CD8-positive, alpha-beta memory T cell (primary cell): Measurements from ENCODE around the gene NAA80. TPM values are rescaled to one million over a fixed set of nuclear protein-coding genes. Genes with fewer than 3 reads are reported as not detected.
A peak's percentile ranks its signal among the peaks of the same experiment; 100 is the strongest.

Experiments
- CTCF ChIA-PET: fragments of 350-600 bp; sonication (Branson Sonifier 250); formaldehyde crosslinking; loops from one replicate; lab custom pipeline; 2021; ENCODE audit warnings: antibody characterized with exemption; lab: Charles Lee
- POLR2A ChIA-PET: fragments of 350-600 bp; sonication (Branson Sonifier 250); formaldehyde crosslinking; loops from one replicate; lab custom pipeline; 2021; ENCODE audit warnings: antibody characterized with exemption; lab: Charles Lee
- DNase-seq, 5 donors: peaks; one replicate each; pipeline versions ENCODE4 v3.0.0 to v3.0.0-alpha.2; 2020 to 2022; ENCODE audit warnings: mixed read lengths in 1 of 5
- H3K27ac ChIP-seq: one replicate; pipeline ENCODE4 v1.7.0; 2013; ENCODE audit warnings: low read depth, mild to moderate bottlenecking, low read length, moderate library complexity
- H3K27me3 ChIP-seq: 2 replicates; pipeline ENCODE4 v1.7.0; 2013; ENCODE audit warnings: low read length, mild to moderate bottlenecking; ENCODE audit not compliant: insufficient read depth, poor library complexity, severe bottlenecking
- H3K36me3 ChIP-seq: 2 replicates; pipeline ENCODE4 v1.7.0; 2013; ENCODE audit warnings: mild to moderate bottlenecking, low read length, moderate library complexity; ENCODE audit not compliant: insufficient read depth
- H3K4me1 ChIP-seq: 2 replicates; pipeline ENCODE4 v1.7.0; 2013; ENCODE audit warnings: mild to moderate bottlenecking, low read length, moderate library complexity; ENCODE audit not compliant: insufficient read depth
- H3K4me3 ChIP-seq: 2 replicates; pipeline ENCODE4 v1.7.0; 2013; ENCODE audit warnings: mild to moderate bottlenecking, low read length
- H3K9me3 ChIP-seq: 2 replicates; pipeline ENCODE4 v1.7.0; 2013; ENCODE audit warnings: mild to moderate bottlenecking, low read length
- H3K27ac Mint-ChIP-seq, 8 donors: one replicate each; pipeline ENCODE4 v1.8.0; 2020 to 2021; ENCODE audit warnings: mixed read lengths in 8 of 8, mild to moderate bottlenecking in 6 of 8, inconsistent platforms in 3 of 8, moderate library complexity in 3 of 8
- H3K27me3 Mint-ChIP-seq, 2 donors: one replicate each; pipeline ENCODE4 v1.8.0; 2020 to 2021; ENCODE audit warnings: mixed read lengths in 2 of 2, mild to moderate bottlenecking in 1 of 2, moderate library complexity in 1 of 2
- H3K36me3 Mint-ChIP-seq, 3 donors: one replicate each; pipeline ENCODE4 v1.8.0; 2020 to 2021; ENCODE audit warnings: mixed read lengths in 3 of 3, inconsistent platforms in 1 of 3, mild to moderate bottlenecking in 1 of 3
- H3K4me1 Mint-ChIP-seq, 3 donors: one replicate each; pipeline ENCODE4 v1.8.0; 2020 to 2021; ENCODE audit warnings: mixed read lengths in 3 of 3, inconsistent platforms in 1 of 3, mild to moderate bottlenecking in 1 of 3
- H3K4me3 Mint-ChIP-seq, 7 donors: one replicate each; pipeline ENCODE4 v1.8.0; 2020 to 2021; ENCODE audit warnings: mixed read lengths in 7 of 7, mild to moderate bottlenecking in 6 of 7, moderate library complexity in 4 of 7, inconsistent platforms in 2 of 7
- H3K9me3 Mint-ChIP-seq, 5 donors: one replicate each; pipeline ENCODE4 v1.8.0; 2020 to 2022; ENCODE audit warnings: mixed read lengths in 5 of 5, mild to moderate bottlenecking in 3 of 5, moderate library complexity in 2 of 5, inconsistent platforms in 1 of 5
- polyA plus RNA-seq: library from polyadenylated mRNA; unstranded; fragments of 300-500 nt; fragmentation: Illumina TruSeq; gene quantifications from one replicate; pipeline ENCODE4 v1.2.3, GENCODE V29; 2021
- total RNA-seq, 2 experiments: library from RNA; stranded (reverse); gene quantifications; one replicate each; pipeline ENCODE4 v1.2.3, GENCODE V29; 2021

The NAA80 gene
- total and polyA plus RNA-seq, 3 experiments from 2014 or later: 17.3 to 19.3 (median 18.3) TPM

DNA sequence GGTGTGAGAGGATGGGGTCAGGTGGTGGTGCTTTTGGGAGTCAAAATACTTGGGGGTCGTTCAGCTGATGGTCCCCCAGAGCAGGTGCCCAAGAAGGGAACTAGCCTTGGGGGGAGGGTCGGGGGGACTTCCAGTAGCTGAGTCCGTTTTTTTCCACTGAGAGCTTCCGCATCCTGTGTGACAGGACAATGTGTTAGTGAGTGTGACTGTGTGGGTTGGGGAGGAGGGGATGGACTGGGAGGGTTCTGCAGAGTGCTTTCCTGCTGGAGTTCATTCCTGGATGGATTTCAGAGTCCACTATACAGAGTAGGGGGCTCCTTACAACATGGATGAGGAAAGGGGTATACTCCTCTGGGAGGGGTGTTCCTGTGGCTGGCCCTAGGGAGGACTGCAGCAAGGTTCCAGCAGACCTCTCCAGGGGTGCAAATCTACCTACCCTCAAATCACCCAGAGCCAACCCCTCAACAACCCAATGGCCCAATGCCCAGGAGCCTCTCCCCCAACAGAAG, 23.9 kb upstream of the NAA80 start:
- Mint-ChIP-seq H3K27me3 (peaks cover 0 to 1% of the 10 kb centered on the region in 2 donors), H3K36me3 (peaks cover 0 to 24% (median 0%) of the 10 kb centered on the region in 3 donors), H3K4me1 (peaks cover 34 to 58% (median 43%) of the 10 kb centered on the region in 3 donors), H3K4me3 (peak overlapping the region in 6 of 7 donors; percentile 8 to 81 (median 46)), H3K9me3 (no peaks in the 10 kb centered on the region), H3K27ac (peak overlapping the region in 6 of 8 donors; percentile 43 to 84 (median 70))
- ChIA-PET POLR2A (interaction anchor here (2.0 kb wide), 1 partner anchor 14 kb away, joined by 6 read pairs; no protein-coding TSS in a partner anchor), CTCF (interaction anchor here (1.1 to 2.0 kb wide), 6 partner anchors 9 to 128 kb away, joined by 3 to 9 read pairs (median 6); partner anchors contain the start of genes HYAL3 and NAA80)
- Histone ChIP-seq H3K27me3 (no peaks in the 10 kb centered on the region), H3K27ac (no peak overlapping the region), H3K9me3 (no peaks in the 10 kb centered on the region), H3K36me3 (peaks cover 4% of the 10 kb centered on the region), H3K4me3 (no peak overlapping the region), H3K4me1 (peaks cover 29% of the 10 kb centered on the region)
- no peak for DNase-seq

DNA sequence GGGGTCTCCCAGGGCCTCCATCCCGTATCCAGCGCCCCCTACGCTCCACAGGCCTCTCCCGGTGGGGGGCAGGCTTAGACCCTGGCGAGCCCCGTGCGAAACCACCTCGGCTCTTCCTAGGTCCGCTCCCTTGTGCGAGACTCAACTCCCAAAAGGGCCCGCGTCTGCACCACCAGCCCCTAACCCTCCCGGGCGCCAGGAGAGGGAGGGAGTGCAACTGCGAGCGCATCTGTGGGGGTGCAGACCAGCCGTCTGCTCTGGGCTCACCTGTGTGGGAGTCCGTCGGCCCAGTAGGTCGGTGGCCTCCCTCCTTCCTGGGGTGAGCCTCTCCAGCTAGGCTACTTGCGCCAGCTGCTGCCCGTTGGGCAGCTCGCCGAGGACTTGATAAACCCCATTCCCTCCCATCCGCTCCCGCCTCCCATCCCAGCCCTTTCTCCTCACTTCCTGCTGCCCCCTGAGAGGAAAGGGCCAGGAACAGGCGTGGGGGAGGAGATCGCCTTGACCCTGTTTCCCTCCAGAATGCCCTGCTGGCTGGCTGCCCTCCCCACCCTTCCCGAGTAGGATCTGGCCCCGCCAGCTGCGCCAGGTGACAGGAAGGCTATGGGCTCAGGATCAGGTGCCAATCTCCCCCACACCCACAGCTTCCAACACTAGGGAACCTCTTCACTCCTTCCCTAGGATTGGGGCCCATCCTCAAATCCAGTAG, 23.3 kb upstream of the NAA80 start, which contains the start of gene HYAL2:
HYAL2 (minus strand) TSS at position 360 of the 706 bp plus-strand sequence. CDS start 2,256 bp downstream, outside the sequence.
- Mint-ChIP-seq H3K27me3 (peaks cover 0 to 1% of the 10 kb centered on the region in 2 donors), H3K9me3 (no peaks in the 10 kb centered on the region), H3K4me1 (peaks cover 33 to 59% (median 44%) of the 10 kb centered on the region in 3 donors), H3K4me3 (peak within 1 kb of the TSS; percentile 80 to 93 (median 87)), H3K27ac (peak within 1 kb of the TSS; percentile 78 to 98 (median 90)), H3K36me3 (peaks cover 0 to 21% (median 0%) of the 10 kb centered on the region in 3 donors)
- Histone ChIP-seq H3K4me1 (peaks cover 28% of the 10 kb centered on the region), H3K27ac (peak within 1 kb of the TSS; percentile 88), H3K27me3 (no peaks in the 10 kb centered on the region), H3K4me3 (peak within 1 kb of the TSS; percentile 91), H3K36me3 (peaks cover 4% of the 10 kb centered on the region), H3K9me3 (no peaks in the 10 kb centered on the region)
- no peak for DNase-seq
- ChIA-PET CTCF (interaction anchor here (1.4 to 2.0 kb wide), 7 partner anchors 10 to 76 kb away, joined by 3 to 9 read pairs (median 5); partner anchors contain the start of genes CYB561D2, HYAL3, NAA80 and NPRL2), POLR2A (interaction anchor here (1.4 to 2.0 kb wide), 3 partner anchors 15 to 28 kb away, joined by 4 to 6 read pairs (median 4); partner anchors contain the start of genes CYB561D2, HYAL3, NAA80 and NPRL2)

DNA sequence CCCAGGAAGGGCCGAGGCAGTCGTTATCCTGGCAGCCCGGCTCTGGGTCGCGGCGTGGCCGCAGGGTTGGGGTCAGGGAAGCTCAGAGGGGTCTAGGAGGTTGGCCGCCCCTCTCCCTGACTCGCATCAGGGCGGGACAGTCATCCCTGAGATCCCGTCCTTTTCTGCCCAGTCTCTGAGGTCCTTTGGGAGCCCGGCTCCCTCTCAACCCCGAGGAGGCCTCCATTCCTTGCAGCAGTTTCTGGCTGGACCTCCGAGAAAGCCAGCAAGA, 22.8 kb upstream of the NAA80 start:
- Mint-ChIP-seq H3K9me3 (no peaks in the 10 kb centered on the region), H3K4me1 (peaks cover 35 to 59% (median 44%) of the 10 kb centered on the region in 3 donors), H3K27me3 (peaks cover 0 to 1% of the 10 kb centered on the region in 2 donors), H3K36me3 (peaks cover 0 to 21% (median 0%) of the 10 kb centered on the region in 3 donors), H3K4me3 (peak overlapping the region in 6 of 7 donors; percentile 80 to 93 (median 86)), H3K27ac (peak overlapping the region in 1 of 8 donors; percentile 23)
- H3K27me3 ChIP-seq: no peaks in the 10 kb centered on the region
- H3K4me3 ChIP-seq: peak overlapping the region; percentile 91
- ChIA-PET POLR2A (interaction anchor here (1.4 to 2.3 kb wide), 3 partner anchors 15 to 29 kb away, joined by 4 to 9 read pairs (median 4); partner anchors contain the start of genes CYB561D2, HYAL3, NAA80 and NPRL2), CTCF (interaction anchor here (1.4 to 2.0 kb wide), 6 partner anchors 10 to 28 kb away, joined by 3 to 9 read pairs (median 5); partner anchors contain the start of genes CYB561D2, HYAL3, NAA80 and NPRL2)
- DNase-seq: no peak
- H3K27ac ChIP-seq: peak overlapping the region; percentile 88
- H3K36me3 ChIP-seq: peaks cover 4% of the 10 kb centered on the region
- H3K4me1 ChIP-seq: peaks cover 28% of the 10 kb centered on the region
- H3K9me3 ChIP-seq: no peaks in the 10 kb centered on the region

DNA sequence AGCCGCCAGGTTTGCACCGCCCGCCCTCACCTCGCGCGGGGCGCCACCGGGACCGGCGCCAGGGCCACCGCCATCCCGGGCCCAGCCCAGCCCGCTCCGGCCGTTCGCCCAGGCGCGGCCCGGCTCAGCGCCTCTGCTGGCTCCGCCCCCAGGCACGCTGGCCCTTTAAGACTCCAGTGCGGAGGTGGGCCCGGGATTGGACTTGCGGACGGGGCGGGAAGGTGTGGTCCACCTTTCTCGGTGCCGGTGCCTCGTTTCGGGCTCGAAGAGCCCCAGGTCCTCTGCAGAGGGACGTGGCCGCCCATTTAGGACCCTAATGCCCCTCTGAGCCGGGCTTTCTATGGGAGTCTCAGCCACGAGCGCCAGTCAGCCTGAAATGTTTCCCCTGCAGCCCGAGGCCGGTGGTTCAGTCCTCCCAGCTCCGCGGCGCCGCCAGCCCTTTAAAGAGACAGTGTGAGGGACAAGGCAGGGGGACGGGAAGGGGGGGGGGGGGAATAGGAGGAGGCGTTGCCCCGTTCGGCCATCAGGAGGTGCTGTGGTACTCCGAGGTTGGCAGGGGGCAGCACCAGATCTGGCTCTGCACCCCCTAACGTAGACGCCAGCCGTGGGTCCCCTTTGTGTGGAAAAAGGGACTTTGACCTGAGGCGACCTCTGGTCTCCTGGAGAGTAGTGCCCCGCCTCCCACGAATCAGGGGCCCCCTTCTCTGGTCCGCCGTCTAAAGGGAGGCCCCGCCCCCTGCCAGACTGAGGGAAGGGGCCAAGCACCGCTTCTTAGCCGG, 22.3 kb upstream of the NAA80 start:
- POLR2A ChIA-PET: interaction anchor here (0.5 to 2.3 kb wide), 4 partner anchors 15 to 76 kb away, joined by 4 to 9 read pairs (median 4); partner anchors contain the start of genes CYB561D2, HYAL3, NAA80 and NPRL2

DNA sequence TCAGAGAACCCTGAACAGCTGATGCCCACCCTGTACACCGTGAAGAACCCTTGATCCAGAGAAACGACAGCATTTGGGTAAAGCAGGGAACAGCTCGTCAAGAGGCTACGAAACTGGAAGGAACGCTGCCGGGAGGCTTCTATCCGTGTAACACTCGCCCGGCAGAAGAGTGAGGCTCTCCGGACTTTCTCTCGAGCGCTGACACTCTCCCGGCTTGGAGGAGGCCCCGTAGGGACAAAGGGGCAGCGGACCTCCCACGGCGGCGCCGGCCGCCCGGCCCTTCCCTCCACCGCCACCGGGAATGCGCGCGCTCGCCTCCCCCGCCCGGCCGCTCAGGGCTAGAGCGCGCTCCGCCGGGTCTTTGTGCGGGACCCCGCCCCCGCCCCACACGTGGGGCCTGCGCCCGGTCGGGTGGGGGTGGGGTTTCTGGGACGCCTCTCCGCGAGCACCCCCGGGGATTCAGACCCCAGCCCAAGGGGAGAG, 21.7 kb upstream of the NAA80 start:
- POLR2A ChIA-PET: interaction anchor here (0.5 to 2.3 kb wide), 6 partner anchors 15 to 76 kb away, joined by 3 to 12 read pairs (median 4); partner anchors contain the start of genes CYB561D2, HYAL3, NAA80 and NPRL2
- peaks cover 2% of the 10 kb centered on the region for H3K36me3 ChIP-seq
- no peaks in the 10 kb centered on the region for H3K9me3 Mint-ChIP-seq
- no peaks in the 10 kb centered on the region for H3K27me3 ChIP-seq
- H3K27ac ChIP-seq: peak overlapping the region; percentile 88
- peak overlapping the region; percentile 73 to 93 (median 87) for H3K27ac Mint-ChIP-seq
- CTCF ChIA-PET: interaction anchor here (1.0 to 2.0 kb wide), 7 partner anchors 16 to 74 kb away, joined by 3 to 9 read pairs (median 4); partner anchors contain the start of genes CYB561D2, HYAL3, NAA80 and NPRL2
- H3K4me3 ChIP-seq: peak overlapping the region; percentile 91
- peaks cover 35% of the 10 kb centered on the region for H3K4me1 ChIP-seq
- H3K27me3 Mint-ChIP-seq: peaks cover 0 to 3% of the 10 kb centered on the region in 2 donors
- peaks cover 0 to 14% (median 2%) of the 10 kb centered on the region in 3 donors for H3K36me3 Mint-ChIP-seq
- no peaks in the 10 kb centered on the region for H3K9me3 ChIP-seq
- peaks cover 37 to 62% (median 48%) of the 10 kb centered on the region in 3 donors for H3K4me1 Mint-ChIP-seq
- H3K4me3 Mint-ChIP-seq: peak overlapping the region; percentile 85 to 94 (median 92)
- peak in 4 of 5 donors; percentile 46 to 72 (median 54) for DNase-seq

More for the DNA sequence above, 22.3 kb upstream of the NAA80 start:
- Mint-ChIP-seq H3K4me3 (peak overlapping the region; percentile 80 to 93 (median 87)), H3K27me3 (peaks cover 0 to 3% of the 10 kb centered on the region in 2 donors), H3K9me3 (no peaks in the 10 kb centered on the region), H3K4me1 (peaks cover 36 to 60% (median 44%) of the 10 kb centered on the region in 3 donors), H3K27ac (peak overlapping the region in 7 of 8 donors; percentile 78 to 98 (median 91)), H3K36me3 (peaks cover 0 to 19% (median 0%) of the 10 kb centered on the region in 3 donors)
- DNase-seq: peak; percentile 70 to 84 (median 76)
- H3K4me1 ChIP-seq: peaks cover 29% of the 10 kb centered on the region
- no peaks in the 10 kb centered on the region for H3K27me3 ChIP-seq
- no peaks in the 10 kb centered on the region for H3K9me3 ChIP-seq
- H3K36me3 ChIP-seq: peaks cover 4% of the 10 kb centered on the region
- CTCF ChIA-PET: interaction anchor here (1.4 to 2.0 kb wide), 6 partner anchors 11 to 29 kb away, joined by 3 to 9 read pairs (median 5); partner anchors contain the start of genes CYB561D2, HYAL3, NAA80 and NPRL2
- H3K27ac ChIP-seq: peak overlapping the region; percentile 88
- peak overlapping the region; percentile 91 for H3K4me3 ChIP-seq

DNA sequence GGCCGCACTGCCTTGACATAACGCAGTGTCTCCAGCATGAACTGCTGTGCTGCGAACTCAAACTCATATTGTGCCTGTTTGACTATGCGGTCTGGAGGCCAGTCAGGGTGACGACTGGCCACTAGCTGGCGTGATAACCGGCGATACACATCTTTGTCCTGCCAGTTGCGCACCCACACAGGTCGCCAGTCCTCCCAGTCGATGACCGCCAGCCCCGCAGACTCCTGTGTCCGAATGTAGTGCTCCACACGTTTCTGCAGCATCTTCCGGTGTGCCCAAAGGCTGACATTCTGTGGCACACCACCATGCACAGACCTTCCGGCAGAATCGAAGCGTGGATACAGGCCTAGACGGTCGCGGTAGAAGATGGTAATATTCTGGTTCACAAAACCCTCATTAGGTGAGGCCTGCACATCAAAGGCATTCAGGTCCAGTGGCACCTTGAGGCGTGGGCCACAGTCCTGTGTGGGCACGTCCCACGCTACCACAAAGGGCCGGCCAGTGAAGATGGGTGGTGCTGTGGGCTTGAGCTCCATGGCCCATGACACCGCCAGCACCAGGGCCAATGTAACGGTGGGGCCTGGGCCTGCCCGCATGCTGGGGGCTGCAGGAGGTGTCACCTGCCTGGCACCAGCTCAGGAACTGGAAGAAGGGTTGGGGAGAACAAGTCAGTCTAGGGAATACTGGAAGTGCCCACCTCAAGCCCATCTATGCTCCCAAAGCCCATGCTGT, 20.9 kb upstream of the NAA80 start:
- H3K4me1 Mint-ChIP-seq: peaks cover 41 to 68% (median 53%) of the 10 kb centered on the region in 3 donors

More for the DNA sequence above, 20.9 kb upstream of the NAA80 start:
- POLR2A ChIA-PET: interaction anchor here (0.5 to 5.2 kb wide), 4 partner anchors 14 to 34 kb away, joined by 3 to 31 read pairs (median 10); partner anchors contain the start of genes HYAL3 and NAA80
- Mint-ChIP-seq H3K27me3 (peaks cover 0 to 3% of the 10 kb centered on the region in 2 donors), H3K27ac (peak overlapping the region in 5 of 8 donors; percentile 47 to 93 (median 79)), H3K4me3 (peak overlapping the region; percentile 85 to 94 (median 92)), H3K9me3 (no peaks in the 10 kb centered on the region), H3K36me3 (peaks cover 0 to 8% (median 2%) of the 10 kb centered on the region in 3 donors)
- no peak for DNase-seq
- peak overlapping the region; percentile 91 for H3K4me3 ChIP-seq
- no peaks in the 10 kb centered on the region for H3K36me3 ChIP-seq
- no peaks in the 10 kb centered on the region for H3K27me3 ChIP-seq
- H3K27ac ChIP-seq: peak overlapping the region; percentile 88
- H3K9me3 ChIP-seq: no peaks in the 10 kb centered on the region
- peaks cover 35% of the 10 kb centered on the region for H3K4me1 ChIP-seq
- CTCF ChIA-PET: interaction anchor here (1.0 to 2.0 kb wide), 4 partner anchors 9 to 73 kb away, joined by 3 to 8 read pairs (median 4); partner anchors contain the start of genes CYB561D2, NPRL2, RASSF1 and TUSC2
